HG03196 (cell line): Measurements from ENCODE around the gene ETS2.

Experiments
- ATAC-seq: cut with Tn5 transposase; IDR thresholded peaks from one replicate; pipeline ENCODE4 v1.9.1; 2021; ENCODE audit not compliant: unreplicated experiment

Gene ETS2

DNA sequence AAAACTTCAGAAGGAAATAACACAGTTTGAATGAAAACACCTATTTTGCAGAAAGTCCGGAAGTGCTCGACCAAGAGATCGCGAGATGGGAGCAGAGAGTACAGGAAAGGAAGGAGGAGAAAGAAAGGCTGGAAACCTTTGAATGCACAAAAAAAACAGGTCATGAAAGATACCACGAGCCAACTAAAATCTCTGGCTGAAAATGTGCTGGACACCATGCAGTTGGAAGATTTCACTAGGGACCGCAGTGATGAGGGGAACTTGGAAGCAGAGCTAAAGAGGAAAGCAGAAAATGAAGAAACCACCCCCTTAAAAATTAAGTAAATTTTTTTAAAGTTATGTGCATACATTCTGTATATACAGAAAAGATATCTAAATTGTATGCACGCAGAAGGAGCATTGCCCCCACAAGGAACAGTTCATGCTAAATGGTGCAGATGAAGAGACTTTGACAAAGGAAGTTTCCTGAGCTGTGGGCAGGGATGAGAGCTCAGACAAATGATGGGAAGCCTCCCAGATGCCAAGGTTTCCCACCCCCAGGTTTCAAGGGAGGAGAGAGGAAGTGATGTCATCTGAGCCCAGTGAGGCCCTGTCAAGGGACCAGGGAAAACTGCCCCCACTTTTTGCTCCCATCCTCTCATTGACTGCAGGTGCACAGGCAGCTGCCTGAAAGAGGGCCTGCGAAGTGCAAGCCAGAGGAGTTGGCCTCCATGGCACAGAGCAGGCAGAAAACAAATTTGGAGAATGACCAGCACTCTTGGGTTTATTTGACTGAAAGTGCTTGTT is 52.5 kb downstream of the ETS2 start:
- ATAC-seq = no peak

GRCh38 chr21:38858812-38859205 is 53.1 kb downstream of the ETS2 start:
- no peak for ATAC-seq

DNA sequence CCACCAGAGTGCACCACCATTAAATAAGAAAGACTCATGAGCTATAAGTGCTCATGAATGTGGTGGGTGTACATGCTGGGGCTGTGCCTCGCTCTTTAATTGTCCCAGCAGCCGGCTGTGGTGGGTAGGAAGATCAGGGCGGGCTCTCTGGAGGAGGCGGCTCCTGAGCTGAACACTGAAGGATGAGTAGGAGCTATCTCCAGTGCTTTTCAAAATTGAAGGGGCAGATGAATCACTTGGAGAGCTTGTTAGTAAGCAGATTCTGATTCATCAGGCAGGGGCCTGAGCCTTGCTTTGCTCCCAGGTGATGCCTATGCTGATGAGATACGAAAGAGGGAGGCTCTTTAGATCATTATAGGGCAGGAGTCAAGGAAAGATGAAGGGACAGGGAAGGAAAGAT is 54.1 kb downstream of the ETS2 start:
- no peak for ATAC-seq

DNA sequence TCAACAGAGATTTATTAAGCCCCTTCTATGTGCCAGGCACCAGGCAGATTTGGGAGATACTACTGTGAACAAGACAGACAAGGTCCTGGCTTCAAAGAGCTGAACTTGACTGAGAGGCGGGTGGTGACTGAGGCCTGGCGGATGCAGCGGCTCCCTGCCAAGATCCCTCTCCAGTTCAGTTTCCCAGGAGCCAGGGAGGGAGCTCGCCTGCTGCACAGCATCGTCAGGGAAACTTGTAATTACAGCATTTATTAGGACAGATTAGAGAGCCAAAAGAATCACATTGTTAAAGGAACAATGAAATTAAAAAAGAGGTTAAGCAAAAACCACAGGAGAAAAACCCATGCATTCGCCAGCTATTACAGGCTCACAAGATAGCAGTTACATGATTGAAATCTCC is 55.3 kb downstream of the ETS2 start:
- ATAC-seq = no peak

DNA sequence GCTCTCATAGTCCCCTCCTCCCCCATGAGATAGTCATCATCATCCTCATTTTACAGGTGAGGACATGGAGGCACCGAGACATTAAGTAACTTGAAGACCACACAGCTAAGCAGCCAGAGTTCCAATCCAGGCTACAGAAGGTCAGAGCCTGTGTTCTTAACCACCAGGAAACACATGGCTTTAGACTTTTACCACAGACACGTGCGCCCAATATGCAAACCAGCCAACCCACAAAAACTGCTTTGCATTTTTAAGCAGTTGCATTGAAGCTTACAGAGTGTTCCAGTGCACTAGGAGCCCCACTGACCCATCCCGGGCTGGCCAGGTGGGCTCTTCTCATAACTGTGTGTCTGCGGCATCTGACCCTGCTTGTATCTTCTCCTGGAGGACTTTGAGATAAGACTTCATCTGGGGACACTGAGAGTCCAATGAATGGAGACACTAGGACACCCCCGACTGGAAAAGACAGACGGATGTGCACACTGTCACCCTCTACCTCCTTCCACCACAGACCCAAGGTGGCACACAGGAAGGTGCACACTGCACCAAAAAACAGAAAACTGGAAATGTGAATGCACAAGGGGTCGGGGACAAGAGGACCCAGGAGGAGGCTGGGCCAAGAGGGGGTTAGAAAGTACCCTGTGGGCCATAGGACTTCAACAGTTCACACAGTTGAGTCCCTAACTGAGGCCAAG is 56.4 kb downstream of the ETS2 start:
- ATAC-seq = peak; percentile 78

DNA sequence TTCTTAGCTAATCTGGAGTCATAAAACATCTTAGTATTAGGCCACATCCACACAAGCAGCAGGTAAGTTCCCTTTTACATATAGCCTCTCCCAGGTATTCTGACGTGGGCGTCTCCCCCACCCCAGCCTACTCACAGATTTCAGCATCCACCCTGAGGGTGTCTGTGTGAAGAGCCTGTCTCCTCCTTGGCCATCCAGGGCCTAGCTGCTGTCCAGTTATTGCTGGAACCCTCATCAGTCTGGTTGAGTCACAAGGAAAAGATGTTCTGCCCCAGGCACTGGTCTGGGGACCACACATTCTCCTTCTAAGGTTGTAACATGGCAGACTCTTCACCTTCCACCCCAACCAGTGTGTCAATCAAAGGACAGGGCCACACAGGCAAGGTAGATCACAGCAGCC is 57.6 kb downstream of the ETS2 start:
- ATAC-seq = no peak

DNA sequence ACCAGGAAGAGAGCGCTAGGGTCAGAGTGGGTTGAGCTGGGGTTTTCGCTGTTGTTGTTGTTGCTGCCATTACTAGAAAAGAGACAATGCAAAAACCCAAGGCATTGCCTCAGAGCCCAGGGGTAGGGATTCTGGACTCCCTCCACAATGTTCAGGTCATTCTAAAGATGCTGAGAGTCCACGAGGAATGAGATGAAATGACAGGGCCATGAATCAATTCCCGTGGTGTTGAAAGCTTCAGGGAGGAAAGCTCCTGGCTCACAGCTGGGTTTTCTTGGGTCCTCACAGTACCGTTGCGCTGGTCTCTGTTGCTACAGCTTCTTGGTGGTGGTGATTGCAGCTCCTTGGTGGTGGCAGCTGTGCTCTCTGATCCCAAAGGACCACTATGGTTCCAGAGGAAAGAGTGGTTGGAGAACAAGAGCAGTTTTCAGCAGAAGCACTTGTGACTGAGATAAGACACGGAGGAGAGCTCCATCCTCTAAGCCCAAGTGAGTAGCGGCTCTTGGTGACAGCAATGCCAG is 58.2 kb downstream of the ETS2 start:
- no peak for ATAC-seq

GRCh38 chr21:38864964-38865363 is 59.2 kb downstream of the ETS2 start:
- ATAC-seq = no peak

GRCh38 chr21:38869196-38869595 is 63.5 kb downstream of the ETS2 start:
- ATAC-seq = no peak

- ATAC-seq = no peak
Observed at GRCh38 chr21:38869946-38870345, 64.2 kb downstream of the ETS2 start.
